Neural cell (in vitro differentiated cells): Measurements from ENCODE around the gene MTCH1.

Source experiments
- CTCF ChIP-seq: fragments of 450-650 bp; IDR thresholded peaks from 2 replicates; pipeline ENCODE4 v1.5.1; 2014; ENCODE audit warnings: antibody characterized with exemption, mild to moderate bottlenecking, moderate library complexity; ENCODE audit not compliant: poor library complexity, severe bottlenecking
- EP300 ChIP-seq: fragments of 450-650 bp; conservative IDR thresholded peaks from 2 replicates; pipeline ENCODE4 v1.6.1; 2014; ENCODE audit warnings: antibody characterized with exemption, mild to moderate bottlenecking, moderate library complexity; ENCODE audit not compliant: poor library complexity, severe bottlenecking
- EZH2 ChIP-seq: fragments of 200-600, 300-800 bp; shearing (Covaris generic), sonication (generic); IDR thresholded peaks from 2 replicates; pipeline ENCODE4 v1.6.1; 2014; ENCODE audit warnings: antibody characterized with exemption, low read length, borderline replicate concordance, mild to moderate bottlenecking; ENCODE audit not compliant: insufficient read depth, poor library complexity, severe bottlenecking
- MXI1 ChIP-seq: fragments of 450-650 bp; conservative IDR thresholded peaks from 2 replicates; pipeline ENCODE4 v1.6.1; 2014; ENCODE audit warnings: antibody characterized with exemption, mild to moderate bottlenecking; ENCODE audit not compliant: poor library complexity, severe bottlenecking
- POLR2AphosphoS5 ChIP-seq: IDR thresholded peaks from 2 replicates; pipeline ENCODE4 v1.6.1; 2012
- RAD21 ChIP-seq: fragments of 450-650 bp; conservative IDR thresholded peaks from 2 replicates; pipeline ENCODE4 v1.6.1; 2014; ENCODE audit warnings: antibody characterized with exemption, mild to moderate bottlenecking, moderate library complexity
- REST ChIP-seq: IDR thresholded peaks from 2 replicates; pipeline ENCODE4 v1.6.1; 2012; ENCODE audit warnings: borderline replicate concordance
- SMC3 ChIP-seq: fragments of 450-650 bp; conservative IDR thresholded peaks from 2 replicates; pipeline ENCODE4 v1.6.1; 2014; ENCODE audit warnings: antibody characterized with exemption, mild to moderate bottlenecking, moderate library complexity; ENCODE audit not compliant: poor library complexity
- TAF1 ChIP-seq: IDR thresholded peaks from 2 replicates; pipeline ENCODE4 v1.6.1; 2012; ENCODE audit warnings: low read depth

GRCh38 chr6:36971921-36972673 is 13.9 kb downstream of the MTCH1 start:
- TF ChIP-seq CTCF (no peak), RAD21 (no peak), POLR2AphosphoS5 (no peak), EZH2 (no peak), MXI1 (no peak), EP300 (no peak), SMC3 (no peak), TAF1 (no peak), REST (no peak)
